SK-N-SH (cell line): ENCODE data around the gene DNAJC18. TPM values are rescaled to one million over a fixed set of nuclear protein-coding genes. Genes with fewer than 3 reads are reported as not detected.

Experiments
- CTCF ChIA-PET: fragments of 300-600, 350-600 bp; formaldehyde crosslinking; extraction: SDS; loops from one replicate; lab custom pipeline; 2021; lab: Yijun Ruan, JAX
- POLR2A ChIA-PET: fragments of 350-600 bp; sonication (Branson Sonifier 250); formaldehyde crosslinking; extraction: SDS; loops from one replicate; lab custom pipeline; 2020; ENCODE audit warnings: antibody characterized with exemption, inconsistent platforms; lab: Yijun Ruan, JAX
- DNase-seq: peaks from one replicate; pipeline ENCODE4 v3.0.0; 2012
- H2AFZ ChIP-seq: fragments of 200-600 bp; sonication (generic); 2 replicates; pipeline ENCODE4 v1.8.1; 2016; ENCODE audit warnings: antibody characterized with exemption, mild to moderate bottlenecking, low read depth
- H3F3A ChIP-seq: fragments of 200-600 bp; sonication (generic); replicated peaks from 2 replicates; pipeline ENCODE3; 2016; ENCODE audit warnings: antibody characterized with exemption, mild to moderate bottlenecking; ENCODE audit not compliant: insufficient read depth
- H3K27ac ChIP-seq, 2 experiments: fragments of 200-500 bp in 1 of 2; fragments of 200-600 bp in 1 of 2; sonication (Bioruptor generic) in 1 of 2; sonication (generic), shearing (Covaris generic) in 1 of 2; 2 replicates each; pipeline versions ENCODE4 v1.5.1 to v1.6.1; 2014 to 2016; ENCODE audit warnings: low read depth in 2 of 2, inconsistent platforms in 1 of 2, low read length in 1 of 2, mild to moderate bottlenecking in 1 of 2, mixed read lengths in 1 of 2
- H3K27me3 ChIP-seq: fragments of 200-600 bp; sonication (generic), shearing (Covaris generic); 2 replicates; pipeline ENCODE4 v1.6.1; 2016; ENCODE audit warnings: mixed run types; ENCODE audit not compliant: insufficient read depth
- H3K36me3 ChIP-seq, 2 experiments: fragments of 200-500 bp in 1 of 2; fragments of 200-600 bp in 1 of 2; sonication (Bioruptor generic) in 1 of 2; sonication (generic) in 1 of 2; replicated peaks in 1 of 2; 2 replicates each; pipeline versions ENCODE3 to v1.5.1; 2014 to 2016; ENCODE audit warnings: low read length in 1 of 2, mild to moderate bottlenecking in 1 of 2; ENCODE audit not compliant: insufficient read depth in 2 of 2, control insufficient read depth in 1 of 2
- H3K4me1 ChIP-seq, 2 experiments: fragments of 200-500 bp in 1 of 2; fragments of 200-600 bp in 1 of 2; sonication (Bioruptor generic) in 1 of 2; sonication (generic), shearing (Covaris generic) in 1 of 2; 2 replicates each; pipeline versions ENCODE4 v1.5.1 to v1.6.1; 2014 to 2016; ENCODE audit warnings: low read depth in 1 of 2, low read length in 1 of 2, mixed run types in 1 of 2; ENCODE audit not compliant: insufficient read depth in 2 of 2, control insufficient read depth in 1 of 2
- H3K4me2 ChIP-seq: fragments of 200-600 bp; sonication (generic), shearing (Covaris generic); 2 replicates; pipeline ENCODE4 v1.6.1; 2017; ENCODE audit warnings: mixed run types
- H3K4me3 ChIP-seq, 2 experiments: fragments of 200-500 bp in 1 of 2; fragments of 200-600 bp in 1 of 2; sonication (Bioruptor generic) in 1 of 2; sonication (generic), shearing (Covaris generic) in 1 of 2; 2 replicates each; pipeline versions ENCODE4 v1.5.1 to v1.8.1; 2014 to 2016; ENCODE audit warnings: low read depth in 2 of 2, inconsistent platforms in 1 of 2, low read length in 1 of 2, mild to moderate bottlenecking in 1 of 2, mixed read lengths in 1 of 2, moderate library complexity in 1 of 2
- H3K79me2 ChIP-seq: fragments of 200-600 bp; sonication (generic); 2 replicates; pipeline ENCODE4 v1.8.1; 2017; ENCODE audit warnings: mild to moderate bottlenecking; ENCODE audit not compliant: insufficient read depth
- H3K9ac ChIP-seq: fragments of 200-600 bp; sonication (generic); 2 replicates; pipeline ENCODE4 v1.6.1; 2017; ENCODE audit warnings: mixed run types
- H3K9me2 ChIP-seq: fragments of 200-600 bp; sonication (generic); 2 replicates; pipeline ENCODE4 v1.6.1; 2017; ENCODE audit warnings: mixed run types
- H3K9me3 ChIP-seq: fragments of 200-600 bp; sonication (generic); 2 replicates; pipeline ENCODE4 v1.6.1; 2017; ENCODE audit warnings: mixed run types, mild to moderate bottlenecking, moderate library complexity
- H4K20me1 ChIP-seq: fragments of 200-600 bp; sonication (generic); 2 replicates; pipeline ENCODE4 v1.6.1; 2017; ENCODE audit warnings: mild to moderate bottlenecking, mixed run types; ENCODE audit not compliant: insufficient read depth
- ELF1 ChIP-seq: IDR thresholded peaks from 2 replicates; pipeline ENCODE4 v1.4.0; 2012
- FOSL2 ChIP-seq: IDR thresholded peaks from 2 replicates; pipeline ENCODE4 v1.4.0; 2012; ENCODE audit warnings: low read depth, mild to moderate bottlenecking, moderate library complexity, borderline replicate concordance
- FOXJ3 ChIP-seq: sonication (generic); formaldehyde crosslinking; IDR thresholded peaks from 2 replicates; pipeline ENCODE4 v1.5.1; 2020; ENCODE audit warnings: mild to moderate bottlenecking, missing genetic modification reagents
- GABPA ChIP-seq: IDR thresholded peaks from 2 replicates; pipeline ENCODE4 v1.4.0; 2012; ENCODE audit warnings: low read depth, mild to moderate bottlenecking
- GATA2 ChIP-seq: sonication (generic); formaldehyde crosslinking; IDR thresholded peaks from 2 replicates; pipeline ENCODE4 v1.5.0; 2020; ENCODE audit warnings: mild to moderate bottlenecking, missing genetic modification reagents
- IRF3 ChIP-seq: fragments of 150-350 bp; IDR thresholded peaks from 2 replicates; pipeline ENCODE4 v1.6.1; 2016; ENCODE audit warnings: mild to moderate bottlenecking, low read depth, low read length
- JUND ChIP-seq: IDR thresholded peaks from 2 replicates; pipeline ENCODE4 v1.4.0; 2012
- MAX ChIP-seq: IDR thresholded peaks from 2 replicates; pipeline ENCODE4 v1.4.0; 2012; ENCODE audit warnings: low read depth
- MEF2A ChIP-seq: IDR thresholded peaks from 2 replicates; pipeline ENCODE4 v1.4.0; 2012; ENCODE audit warnings: low read depth, borderline replicate concordance
- MXI1 ChIP-seq: IDR thresholded peaks from 2 replicates; pipeline ENCODE4 v1.6.1; 2012; ENCODE audit warnings: mild to moderate bottlenecking, low read depth, low read length, improper control_type of control experiment
- NRF1 ChIP-seq: IDR thresholded peaks from 2 replicates; pipeline ENCODE4 v1.6.1; 2012; ENCODE audit warnings: low read depth, mild to moderate bottlenecking, low read length
- PBX3 ChIP-seq: IDR thresholded peaks from 2 replicates; pipeline ENCODE4; 2012
- RFX5 ChIP-seq: IDR thresholded peaks from 2 replicates; pipeline ENCODE4 v1.6.1; 2012; ENCODE audit warnings: mild to moderate bottlenecking, improper control_type of control experiment, low read length
- RXRA ChIP-seq: IDR thresholded peaks from 2 replicates; pipeline ENCODE4 v1.4.0; 2012; ENCODE audit warnings: low read depth, mild to moderate bottlenecking, borderline replicate concordance
- SMC3 ChIP-seq: IDR thresholded peaks from 2 replicates; pipeline ENCODE4 v1.6.1; 2012; ENCODE audit warnings: low read depth, low read length, improper control_type of control experiment
- TAF1 ChIP-seq: IDR thresholded peaks from 2 replicates; pipeline ENCODE4 v1.6.1; 2012; ENCODE audit warnings: low read depth, mild to moderate bottlenecking, low read length, moderate library complexity, borderline replicate concordance
- TCF12 ChIP-seq: IDR thresholded peaks from 2 replicates; pipeline ENCODE4 v1.4.0; 2012
- TEAD4 ChIP-seq: IDR thresholded peaks from 2 replicates; pipeline ENCODE4 v1.4.0; 2012; ENCODE audit warnings: mild to moderate bottlenecking, borderline replicate concordance; ENCODE audit not compliant: insufficient read depth
- USF1 ChIP-seq: IDR thresholded peaks from 2 replicates; pipeline ENCODE4 v1.4.0; 2012; ENCODE audit warnings: low read depth, borderline replicate concordance
- YY1 ChIP-seq: IDR thresholded peaks from 2 replicates; pipeline ENCODE4 v1.4.0; 2012; ENCODE audit warnings: low read depth, mild to moderate bottlenecking
- WGBS: methylation state at CpG from one replicate; pipeline ENCODE4 v1.1.6; 2017; ENCODE audit warnings: low lambda C conversion rate; 5-methylcytosine and 5-hydroxymethylcytosine counted together
- polyA plus RNA-seq, 3 experiments: library from polyadenylated mRNA; depleted of rRNA; stranded (reverse); fragments of >200 nt; gene quantifications; 2 replicates each; pipeline ENCODE4 v1.2.3, GENCODE V29; 2012

DNAJC18 gene
- polyA plus RNA-seq, 1 of the 3 experiments (the other 2 are of a cell fraction), result 7.4 TPM

- Histone ChIP-seq H3K27me3 (no peaks in the 10 kb centered on the region), H3K4me3 (no peak overlapping the region), H3K27ac (no peak overlapping the region), H3K9me2 (no peaks in the 10 kb centered on the region), H3K4me2 (no peak overlapping the region), H3F3A (no peaks in the 10 kb centered on the region), H4K20me1 (no peaks in the 10 kb centered on the region), H3K36me3 (no peaks in the 10 kb centered on the region), H2AFZ (no peak overlapping the region), H3K9me3 (no peaks in the 10 kb centered on the region), H3K4me1 (peaks cover 0 to 23% of the 10 kb centered on the region in 2 experiments; a peak in 1 of 4 replicates), H3K79me2 (no peaks in the 10 kb centered on the region), H3K9ac (no peak overlapping the region)
- WGBS, result 76% methylated on average over 6 of the region's 7 CpGs
- ChIA-PET POLR2A (interaction anchor here (1.4 kb wide), 1 partner anchor 19 kb away, joined by 5 read pairs; no protein-coding TSS in a partner anchor), CTCF (interaction anchor here (1.2 kb wide), 1 partner anchor 129 kb away, joined by 3 read pairs; no protein-coding TSS in a partner anchor)
- DNase-seq, result no peak
- TF ChIP-seq TCF12 (no peak), TEAD4 (no peak), GATA2 (no peak), IRF3 (no peak), TAF1 (no peak), PBX3 (no peak), ELF1 (no peak), GABPA (no peak), FOSL2 (no peak), RXRA (no peak), SMC3 (no peak), MEF2A (no peak), MAX (no peak), YY1 (no peak), JUND (no peak), USF1 (no peak), RFX5 (no peak), NRF1 (no peak), FOXJ3 (CRISPR knock-in tag) (no peak), MXI1 (no peak)
These were observed 55.2 kb downstream of the DNAJC18 start for GRCh38 chr5:139383993-139384590.
